ENCODE data around the gene SLC43A2.

The SLC43A2 gene

DNA sequence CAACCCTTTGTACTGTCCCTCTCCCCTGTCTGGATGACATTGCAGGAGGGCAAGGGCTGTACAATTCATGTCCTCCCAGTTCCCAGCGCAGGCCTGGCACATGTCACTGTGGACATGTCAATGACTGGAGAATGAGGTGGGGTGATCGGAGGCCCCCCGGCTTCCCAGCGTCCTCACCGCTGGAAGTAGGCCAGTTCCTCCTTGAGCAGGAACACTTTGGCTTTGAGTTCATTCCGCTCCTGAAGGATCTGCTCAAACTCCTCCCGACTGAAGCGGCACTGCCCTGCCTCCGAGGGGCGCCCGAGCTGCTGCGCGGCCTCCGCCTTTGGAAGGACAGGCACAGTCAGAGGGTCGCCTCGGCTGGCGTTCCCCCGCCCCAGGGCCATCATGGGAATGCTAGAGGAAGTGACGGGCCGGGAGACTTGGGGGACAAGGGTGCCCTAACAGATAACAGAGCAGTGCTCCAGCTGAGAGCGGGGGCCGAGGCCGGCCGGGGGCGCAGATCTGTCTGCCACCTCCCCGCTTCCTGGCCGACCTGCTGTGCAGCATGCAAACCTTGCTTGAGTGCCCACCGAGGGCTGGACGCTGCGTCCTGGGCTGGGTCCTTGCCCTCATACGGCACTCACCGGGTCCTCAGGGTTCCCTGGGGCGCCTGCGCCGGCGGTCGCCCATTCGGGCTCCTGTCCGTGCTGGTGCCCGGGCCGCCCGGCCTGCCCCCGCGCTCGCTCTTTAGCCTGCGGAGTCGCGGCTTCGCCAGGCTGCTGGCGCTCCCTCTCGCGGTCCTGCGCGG lies 19.7 kb upstream of the SLC43A2 start:
- Histone ChIP-seq H3K9ac (ENCODE audit: low read depth, low read length) (peak overlapping the region; percentile 69), H3K4me1 (ENCODE audit: insufficient read depth, low read length) (peaks cover 24% of the 10 kb centered on the region; the same call in 1 of the 2 replicates), H3K9me3 (ENCODE audit: control insufficient read depth, insufficient read depth, low read length) (no peaks in the 10 kb centered on the region), H3K36me3 (ENCODE audit: insufficient read depth, low read length) (peaks cover 18% of the 10 kb centered on the region)

DNA sequence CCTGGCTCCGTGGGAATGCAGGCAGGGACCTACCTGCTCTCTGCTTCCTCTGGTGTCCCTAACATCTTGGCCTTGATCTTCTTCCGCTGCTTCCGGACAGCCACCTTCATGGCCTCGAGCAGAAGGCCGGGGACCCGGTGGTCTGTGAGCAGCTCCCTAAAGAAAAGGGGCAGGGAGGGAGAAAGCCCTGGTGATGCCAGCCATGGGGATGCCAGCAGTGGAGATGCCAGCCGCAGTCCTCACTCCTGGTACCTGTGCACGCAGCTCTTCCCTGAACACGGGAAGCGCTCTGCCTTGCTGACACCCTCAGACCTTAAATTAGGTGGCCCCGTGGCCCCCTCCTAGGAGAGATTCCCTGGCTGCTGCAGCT lies 19.2 kb upstream of the SLC43A2 start:
- Histone ChIP-seq H3K9ac (ENCODE audit: low read depth, low read length) (no peak overlapping the region), H3K36me3 (ENCODE audit: insufficient read depth, low read length) (peaks cover 14% of the 10 kb centered on the region), H3K4me1 (ENCODE audit: insufficient read depth, low read length) (peaks cover 24% of the 10 kb centered on the region; the same call in 1 of the 2 replicates), H3K9me3 (ENCODE audit: control insufficient read depth, insufficient read depth, low read length) (no peaks in the 10 kb centered on the region)

DNA sequence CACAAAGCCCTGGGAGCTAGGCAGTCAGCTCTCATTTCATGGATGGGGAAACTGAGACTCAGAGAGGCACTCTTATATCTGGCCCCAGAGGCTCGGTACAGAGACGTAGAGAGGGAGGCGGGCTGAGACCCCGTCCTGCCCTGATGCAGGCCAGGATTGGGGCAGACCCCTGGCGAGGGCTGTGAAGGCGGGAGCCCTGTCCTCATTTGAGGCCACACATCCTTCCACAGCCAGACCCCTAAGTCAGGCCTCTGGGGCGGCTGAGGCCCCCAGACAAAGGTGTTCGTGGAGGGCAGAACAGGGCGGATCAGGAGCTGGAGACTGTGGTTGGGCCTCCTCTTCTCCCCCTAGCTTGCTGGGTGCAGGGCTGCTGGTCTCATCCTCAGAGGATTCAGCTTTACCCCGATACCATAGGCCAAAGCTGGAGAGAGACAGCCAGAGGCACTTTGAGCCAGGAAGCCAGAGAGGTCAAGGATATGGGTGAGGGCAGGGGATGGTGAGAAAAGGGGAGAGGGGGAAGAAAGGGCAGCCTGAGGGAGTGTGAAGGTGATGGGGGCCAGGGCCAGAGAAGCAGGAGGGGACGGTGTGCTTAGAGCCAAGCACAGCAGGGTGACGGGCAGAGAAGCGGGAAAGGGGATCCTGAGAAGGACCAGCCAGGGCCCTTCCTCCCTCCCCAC lies 17.7 kb upstream of the SLC43A2 start:
- Histone ChIP-seq H3K9ac (ENCODE audit: low read depth, low read length) (no peak overlapping the region), H3K36me3 (ENCODE audit: insufficient read depth, low read length) (peaks cover 5% of the 10 kb centered on the region; the same call in 1 of the 2 replicates), H3K4me1 (ENCODE audit: insufficient read depth, low read length) (peaks cover 24% of the 10 kb centered on the region; the same call in 1 of the 2 replicates), H3K9me3 (ENCODE audit: control insufficient read depth, insufficient read depth, low read length) (no peaks in the 10 kb centered on the region)

DNA sequence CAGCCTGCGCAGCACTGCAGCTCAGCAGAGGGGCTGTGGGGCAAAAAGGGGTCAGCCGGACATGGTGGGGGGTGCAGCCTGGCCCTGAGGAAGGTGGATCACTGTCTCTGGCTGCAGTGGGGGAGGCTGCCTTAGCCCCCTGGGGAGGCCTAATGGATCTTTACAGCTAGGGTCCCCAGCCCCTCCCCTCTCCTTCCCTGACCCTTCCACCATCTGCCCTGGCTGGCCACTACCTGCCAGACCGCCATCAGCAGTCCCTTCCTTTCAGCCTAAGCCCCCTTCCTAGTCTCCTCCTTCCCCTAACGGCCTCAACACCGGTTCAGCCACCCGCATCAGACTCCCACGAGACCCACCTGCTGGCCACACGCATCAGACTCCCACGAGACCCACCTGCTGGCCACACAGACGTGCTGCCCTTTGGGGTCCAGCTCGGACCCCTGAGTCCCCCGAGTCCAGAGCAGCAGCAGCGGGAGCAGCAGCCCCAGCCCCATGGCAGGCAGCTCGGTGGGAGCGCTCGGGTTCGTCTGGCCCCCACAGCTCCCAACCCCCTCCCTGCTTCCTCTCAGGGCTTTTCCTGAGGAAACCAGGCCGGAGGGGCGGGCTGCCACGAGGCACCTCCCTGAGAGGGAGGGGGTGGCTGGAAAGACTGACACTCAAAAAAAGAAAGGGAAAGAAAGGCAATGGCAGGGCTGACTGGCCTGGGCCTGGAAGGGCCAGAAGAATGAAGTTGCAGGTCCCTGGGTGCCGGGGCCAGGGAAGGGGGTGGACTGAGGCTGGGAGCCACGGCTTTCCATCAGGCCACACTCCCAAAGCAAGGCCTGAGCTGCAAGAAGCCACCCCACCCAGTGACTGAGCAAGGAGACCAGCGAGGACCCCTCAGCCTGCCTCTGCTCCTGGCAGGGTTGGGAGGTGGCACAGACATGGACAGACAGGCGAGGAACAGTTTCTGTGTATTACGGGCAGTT lies 16.9 kb upstream of the SLC43A2 start, which contains the start of gene SCARF1:
TSS of gene SCARF1 (minus strand) at position 526 of the 965 bp plus-strand sequence. CDS start at position 491, 35 bp downstream.
- H3K4me1 ChIP-seq (ENCODE audit: insufficient read depth, low read length) = peaks cover 24% of the 10 kb centered on the region; the same call in 1 of the 2 replicates
- no peaks in the 10 kb centered on the region for H3K36me3 ChIP-seq (ENCODE audit: insufficient read depth, low read length)
- peak within 1 kb of the TSS; percentile 25; the same call in 1 of the 2 replicates for H3K9ac ChIP-seq (ENCODE audit: low read depth, low read length)
- H3K9me3 ChIP-seq (ENCODE audit: control insufficient read depth, insufficient read depth, low read length) = no peaks in the 10 kb centered on the region

DNA sequence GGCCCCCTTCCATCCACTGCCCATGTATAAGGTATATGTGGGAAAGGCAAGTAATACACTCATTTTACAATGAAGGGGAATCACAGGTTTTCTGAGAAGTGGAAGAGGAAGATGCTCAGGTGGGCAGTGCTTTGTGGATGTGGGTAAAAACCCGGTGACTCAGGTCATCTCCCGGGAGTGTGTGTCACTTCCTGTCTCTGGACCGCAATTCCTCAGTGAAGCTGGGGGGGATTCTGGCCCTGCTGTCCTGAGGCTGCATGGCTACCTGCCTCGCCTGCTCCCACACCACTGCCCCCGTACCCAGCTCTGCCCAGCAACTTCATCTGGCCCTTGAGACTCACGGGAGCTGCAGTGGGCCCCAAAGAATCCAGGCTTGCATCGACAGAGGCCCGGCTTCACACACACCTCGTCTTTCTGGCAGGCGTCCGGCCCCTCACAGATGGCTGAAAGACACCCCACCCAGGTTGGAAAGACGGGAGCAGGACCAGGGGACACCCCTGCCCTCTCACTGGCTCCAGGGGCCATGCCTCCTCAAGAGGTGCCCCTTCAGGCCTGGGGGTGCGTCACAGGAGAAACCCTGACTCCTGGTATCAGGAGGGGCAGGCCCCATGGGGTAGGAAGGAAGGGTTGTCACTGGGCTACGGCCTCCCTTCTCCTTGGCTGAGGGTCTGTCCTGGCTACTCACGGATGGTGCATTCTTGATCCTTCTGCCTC lies 16.0 kb upstream of the SLC43A2 start:
- Histone ChIP-seq H3K9me3 (ENCODE audit: control insufficient read depth, insufficient read depth, low read length) (no peaks in the 10 kb centered on the region), H3K36me3 (ENCODE audit: insufficient read depth, low read length) (no peaks in the 10 kb centered on the region), H3K4me1 (ENCODE audit: insufficient read depth, low read length) (peaks cover 24% of the 10 kb centered on the region; the same call in 1 of the 2 replicates), H3K9ac (ENCODE audit: low read depth, low read length) (peak overlapping the region; percentile 58; the same call in 1 of the 2 replicates)

DNA sequence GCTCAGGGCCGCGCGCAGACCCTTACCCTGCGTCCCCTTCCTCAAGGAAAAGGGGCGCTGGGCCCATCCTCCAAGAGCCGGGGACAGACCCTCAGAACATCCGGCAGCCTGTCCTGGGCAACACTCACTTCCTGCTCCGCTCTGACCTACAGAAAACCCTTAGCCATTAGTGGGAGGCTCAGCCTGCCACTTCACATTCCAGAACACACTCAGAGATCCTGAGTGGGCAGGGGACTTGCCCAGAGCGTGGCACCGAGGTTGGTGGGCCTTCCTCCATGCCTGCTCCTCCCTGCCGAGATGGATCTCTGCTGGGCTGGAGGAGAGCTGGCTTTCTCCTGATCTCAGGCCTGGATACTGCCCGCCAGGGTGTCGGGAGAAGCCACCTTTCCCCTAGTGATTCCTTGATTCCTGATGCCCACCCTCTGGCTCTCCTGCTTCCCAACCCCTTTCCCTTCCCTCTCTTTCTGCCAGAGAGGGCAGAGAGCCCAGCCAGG lies 15.4 kb upstream of the SLC43A2 start:
- peak overlapping the region; percentile 58 for H3K9ac ChIP-seq (ENCODE audit: low read depth, low read length)
- peaks cover 24% of the 10 kb centered on the region; the same call in 1 of the 2 replicates for H3K4me1 ChIP-seq (ENCODE audit: insufficient read depth, low read length)

DNA sequence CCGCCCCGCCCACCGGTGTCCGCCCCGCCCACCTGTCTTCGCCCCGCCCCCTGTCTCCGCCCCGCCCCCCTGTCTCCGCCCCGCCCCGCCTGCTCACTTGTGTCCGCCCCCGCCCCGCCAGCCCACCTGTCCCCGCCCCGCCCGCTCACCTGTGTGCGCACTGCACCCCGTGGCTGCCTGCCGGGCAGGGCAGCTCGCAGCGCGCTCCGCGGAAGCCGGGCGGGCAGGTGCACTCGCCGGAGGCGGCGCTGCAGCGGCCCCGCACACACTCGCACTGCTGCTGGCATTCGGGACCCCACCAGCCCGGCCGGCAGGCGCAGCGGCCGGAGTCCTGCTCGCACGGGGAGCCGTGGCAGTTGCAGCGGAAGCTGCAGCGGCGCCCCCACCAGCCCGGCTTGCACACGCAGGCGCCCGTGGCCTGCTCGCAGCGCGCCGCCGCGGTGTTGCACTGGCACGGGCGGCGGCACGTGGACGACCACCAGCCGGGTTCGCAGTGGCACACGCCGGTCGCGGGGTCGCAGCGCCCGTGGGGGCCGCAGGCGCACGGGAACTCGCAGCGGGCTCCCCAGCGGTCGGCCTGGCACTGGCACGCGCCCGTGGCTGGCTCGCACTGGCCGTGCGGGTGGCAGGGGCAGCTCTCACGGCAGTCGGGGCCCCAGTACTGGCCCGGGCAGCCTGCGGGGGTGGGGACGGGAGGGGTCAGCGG lies 14.8 kb upstream of the SLC43A2 start:
- H3K9me3 ChIP-seq (ENCODE audit: control insufficient read depth, insufficient read depth, low read length) = no peaks in the 10 kb centered on the region
- peak overlapping the region; percentile 58 for H3K9ac ChIP-seq (ENCODE audit: low read depth, low read length)
- no peaks in the 10 kb centered on the region for H3K36me3 ChIP-seq (ENCODE audit: insufficient read depth, low read length)
- H3K4me1 ChIP-seq (ENCODE audit: insufficient read depth, low read length) = peaks cover 24% of the 10 kb centered on the region; the same call in 1 of the 2 replicates

More for the DNA sequence above, 15.4 kb upstream of the SLC43A2 start:
- no peaks in the 10 kb centered on the region for H3K36me3 ChIP-seq (ENCODE audit: insufficient read depth, low read length)
- H3K9me3 ChIP-seq (ENCODE audit: control insufficient read depth, insufficient read depth, low read length) = no peaks in the 10 kb centered on the region

DNA sequence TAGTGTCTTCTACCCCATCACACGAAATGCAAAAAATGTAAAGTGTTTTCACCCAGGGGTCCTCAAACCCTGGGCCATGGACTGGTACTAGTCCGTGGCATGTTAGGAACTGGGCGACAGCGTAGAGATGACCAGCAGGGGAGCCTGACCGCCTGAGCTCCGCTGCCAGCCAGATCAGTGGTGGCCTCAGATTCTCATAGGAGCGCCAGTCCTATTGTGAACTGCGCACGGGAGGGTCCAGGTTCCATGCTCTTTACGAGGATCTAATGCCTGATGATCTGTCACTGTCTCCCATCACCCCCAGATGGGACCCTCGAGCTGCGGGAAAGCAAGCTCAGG lies 12.4 kb upstream of the SLC43A2 start:
- Histone ChIP-seq H3K9me3 (ENCODE audit: control insufficient read depth, insufficient read depth, low read length) (no peaks in the 10 kb centered on the region), H3K9ac (ENCODE audit: low read depth, low read length) (no peak overlapping the region; the same call in 1 of the 2 replicates), H3K36me3 (ENCODE audit: insufficient read depth, low read length) (no peaks in the 10 kb centered on the region), H3K4me1 (ENCODE audit: insufficient read depth, low read length) (peaks cover 23% of the 10 kb centered on the region; the same call in 1 of the 2 replicates)

DNA sequence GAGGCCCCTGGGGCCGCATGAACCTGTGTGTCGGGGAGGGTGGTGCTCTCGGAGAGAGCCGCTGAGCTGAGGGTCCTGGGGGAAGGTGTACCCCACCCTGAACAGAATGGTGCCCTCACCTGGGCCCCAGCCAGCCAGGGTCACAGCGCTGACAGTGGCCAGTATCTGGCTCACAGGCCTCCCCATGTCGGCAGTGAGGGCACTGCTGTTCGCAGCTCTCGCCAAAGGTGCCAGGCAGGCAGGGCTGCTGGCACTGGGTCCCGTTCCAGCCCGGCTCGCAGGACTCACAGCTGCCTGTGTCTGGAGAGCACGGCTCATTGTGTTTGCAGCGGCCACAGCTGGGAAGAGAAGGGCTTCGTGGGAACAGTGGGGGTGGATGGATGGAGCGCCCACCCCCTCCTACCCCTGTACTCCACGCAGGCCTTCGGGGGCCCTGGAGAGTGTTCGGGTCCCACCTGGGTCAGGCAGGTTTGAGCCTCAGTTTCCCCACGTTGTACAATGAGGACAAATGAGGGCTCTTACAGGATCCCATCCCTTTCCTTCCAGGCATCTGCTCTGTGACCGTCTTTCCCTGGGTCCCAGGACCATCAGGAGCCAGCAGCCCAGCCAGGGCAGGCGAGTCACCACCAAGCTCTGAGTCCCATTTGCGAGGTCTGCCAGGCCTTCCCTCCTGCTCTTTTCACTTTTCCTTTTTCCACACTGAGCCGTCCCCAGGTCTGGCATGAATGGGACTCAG lies 11.9 kb upstream of the SLC43A2 start:
- Histone ChIP-seq H3K4me1 (ENCODE audit: insufficient read depth, low read length) (peaks cover 19% of the 10 kb centered on the region; the same call in 1 of the 2 replicates), H3K36me3 (ENCODE audit: insufficient read depth, low read length) (no peaks in the 10 kb centered on the region), H3K9ac (ENCODE audit: low read depth, low read length) (no peak overlapping the region), H3K9me3 (ENCODE audit: control insufficient read depth, insufficient read depth, low read length) (no peaks in the 10 kb centered on the region)

DNA sequence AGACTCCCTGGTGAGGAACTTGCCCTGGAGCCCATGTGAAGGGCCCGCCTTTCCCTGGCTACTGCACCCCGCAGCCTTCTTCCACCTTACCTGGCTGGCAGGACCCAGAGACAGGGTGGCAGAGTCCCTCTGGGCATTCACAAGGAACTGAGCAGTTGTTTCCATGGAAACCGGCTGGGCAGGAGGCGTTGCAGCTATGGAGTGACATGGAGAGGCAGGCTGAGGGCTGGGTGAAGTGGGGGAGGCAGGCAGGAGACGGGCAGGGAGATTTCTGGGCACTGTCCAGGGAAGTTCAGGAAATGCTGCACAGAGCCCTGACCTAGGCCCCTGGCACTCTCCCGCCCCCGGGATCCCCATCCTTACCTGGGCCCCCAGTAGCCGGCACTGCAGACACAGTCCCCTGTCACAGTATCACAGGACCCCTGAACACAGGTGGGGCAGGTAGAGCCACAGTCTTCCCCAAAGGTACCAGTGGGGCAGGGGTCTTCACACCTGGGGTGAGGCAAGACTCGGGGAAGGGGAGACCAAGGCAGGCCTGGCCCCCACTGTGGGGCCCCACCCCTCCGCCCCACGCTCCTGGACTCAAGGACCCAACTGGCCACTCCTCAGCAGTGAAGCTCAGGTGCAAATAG lies 11.0 kb upstream of the SLC43A2 start:
- Histone ChIP-seq H3K9me3 (ENCODE audit: control insufficient read depth, insufficient read depth, low read length) (no peaks in the 10 kb centered on the region), H3K36me3 (ENCODE audit: insufficient read depth, low read length) (no peaks in the 10 kb centered on the region), H3K4me1 (ENCODE audit: insufficient read depth, low read length) (peaks cover 14% of the 10 kb centered on the region; the same call in 1 of the 2 replicates), H3K9ac (ENCODE audit: low read depth, low read length) (no peak overlapping the region)

DNA sequence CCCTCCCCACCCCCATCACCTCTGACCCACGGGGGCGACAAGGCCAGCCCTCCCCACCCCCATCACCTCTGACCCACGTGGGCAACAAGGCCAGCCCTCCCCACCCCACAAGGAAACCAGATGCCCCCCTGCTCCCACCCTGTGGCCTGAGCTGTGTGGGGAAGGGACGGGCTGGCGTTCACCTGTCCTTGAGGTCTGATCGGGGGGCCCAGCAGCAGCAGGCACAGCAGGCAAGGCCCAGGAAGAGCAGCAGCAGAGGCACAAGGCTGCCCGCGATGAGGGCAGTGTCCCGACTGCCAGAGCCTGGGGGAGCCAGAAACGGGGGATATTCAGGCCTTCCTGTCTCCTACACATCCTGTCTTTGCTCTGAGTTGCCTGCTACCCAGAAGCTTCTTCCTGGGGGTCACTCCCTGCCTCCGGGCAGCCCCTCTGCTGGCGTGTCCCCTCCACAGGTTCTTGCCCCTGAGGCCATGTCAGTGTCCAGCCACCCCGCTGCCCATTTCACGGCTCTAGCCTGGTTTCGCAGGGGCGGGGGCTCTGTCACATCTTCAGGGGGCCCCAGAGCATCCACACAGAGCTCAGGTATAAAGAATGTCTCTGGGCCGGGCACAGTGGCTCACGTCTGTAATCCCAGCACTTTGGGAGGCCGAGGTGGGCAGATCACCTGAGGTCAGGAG lies 10.1 kb upstream of the SLC43A2 start:
- H3K9me3 ChIP-seq (ENCODE audit: control insufficient read depth, insufficient read depth, low read length) = no peaks in the 10 kb centered on the region
- H3K36me3 ChIP-seq (ENCODE audit: insufficient read depth, low read length) = no peaks in the 10 kb centered on the region
- H3K9ac ChIP-seq (ENCODE audit: low read depth, low read length) = no peak overlapping the region
- peaks cover 6% of the 10 kb centered on the region; the same call in 1 of the 2 replicates for H3K4me1 ChIP-seq (ENCODE audit: insufficient read depth, low read length)

Measured in ES-I3 (cell line).